ENCODE data around the gene KRABD2.
"Not testable (repeated sequence)": the region's sequence is repeated elsewhere in the genome, so short reads cannot be mapped to it uniquely, and the experiment has no call there.

Gene KRABD2

DNA sequence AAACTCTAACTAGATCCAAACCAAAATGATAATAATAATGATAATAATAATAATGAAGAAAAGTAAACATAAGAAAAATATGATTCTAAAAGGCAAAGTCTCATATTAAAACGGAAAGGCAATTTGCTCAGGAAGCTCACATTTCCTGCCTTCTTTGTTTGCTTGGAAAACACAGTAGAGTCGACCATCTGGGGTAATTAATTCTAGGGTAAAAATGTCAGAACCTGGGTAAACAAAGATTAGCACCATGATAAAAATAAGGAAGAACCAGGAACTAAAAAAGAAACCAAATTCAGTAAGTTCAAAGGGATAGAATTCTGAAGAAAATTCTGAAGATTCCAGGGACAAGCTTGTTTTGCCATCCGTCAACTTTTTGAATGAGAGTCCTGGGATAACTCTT lies 16.2 kb downstream of the KRABD2 start:
- no peak for DNase-seq

DNA sequence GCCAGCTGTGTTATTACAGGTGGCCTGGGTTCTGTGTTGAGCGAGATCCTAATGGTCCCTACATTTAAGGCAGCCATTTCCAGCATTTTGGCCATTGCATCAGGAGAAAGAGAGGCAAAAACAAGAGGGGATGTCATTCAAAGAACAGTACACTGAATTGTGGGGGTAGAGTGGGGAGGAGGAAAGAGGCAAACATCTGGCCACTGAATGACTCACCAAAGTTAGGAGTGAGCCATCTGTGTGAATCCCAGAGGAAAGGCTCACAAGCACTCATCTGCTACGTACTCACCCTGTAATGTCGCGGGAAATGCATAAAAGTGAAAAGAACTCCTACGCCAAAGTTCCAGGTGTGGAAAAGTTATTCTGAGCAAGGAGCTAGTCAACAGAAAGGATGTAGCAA lies 16.7 kb downstream of the KRABD2 start:
- no peak for DNase-seq

GRCh38 chr17:8357910-8358309 lies 18.6 kb downstream of the KRABD2 start:
- no peak for DNase-seq

DNA sequence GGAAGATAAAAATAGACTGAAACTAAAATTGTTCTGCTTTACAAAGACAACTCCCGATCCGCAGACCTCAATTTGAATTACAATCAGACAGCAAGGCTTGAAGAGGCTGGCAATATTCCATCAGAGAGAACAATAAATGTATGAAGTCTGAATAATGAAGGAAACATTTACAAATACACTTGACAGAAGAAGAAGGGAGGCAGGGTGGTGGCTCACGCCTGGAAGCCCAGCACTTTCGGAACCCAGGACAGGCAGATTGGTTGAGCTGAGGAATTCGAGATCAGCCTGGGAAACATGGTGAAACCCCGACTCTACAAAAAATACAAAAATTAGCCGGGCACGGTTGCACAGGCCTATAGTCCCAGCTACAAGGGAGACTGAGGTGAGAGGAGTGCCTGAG lies 22.3 kb downstream of the KRABD2 start:
- DNase-seq: no peak

- no peak for DNase-seq
Observed at GRCh38 chr17:8353736-8354135, 22.8 kb downstream of the KRABD2 start.

GRCh38 chr17:8350339-8350738 lies 26.2 kb downstream of the KRABD2 start:
- no peak for DNase-seq

DNA sequence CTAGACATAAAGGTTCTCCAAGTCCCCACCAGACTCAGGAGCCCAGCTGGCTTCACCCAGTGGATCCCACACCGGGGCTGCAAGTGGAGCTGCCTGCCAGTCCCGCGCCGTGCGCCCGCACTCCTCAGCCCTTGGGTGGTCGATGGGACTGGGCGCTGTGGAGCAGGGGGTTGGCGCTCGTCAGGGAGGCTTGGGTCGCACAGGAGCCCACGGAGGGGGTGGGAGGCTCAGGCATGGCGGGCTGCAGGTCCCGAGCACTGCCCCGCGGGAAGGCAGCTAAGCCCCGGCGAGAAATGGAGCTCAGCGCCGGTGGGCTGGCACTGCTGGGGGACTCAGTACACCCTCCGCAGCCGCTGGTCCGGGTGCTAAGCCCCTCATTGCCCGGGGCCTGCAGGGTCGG lies 29.5 kb downstream of the KRABD2 start:
- not testable (repeated sequence) for DNase-seq

DNA sequence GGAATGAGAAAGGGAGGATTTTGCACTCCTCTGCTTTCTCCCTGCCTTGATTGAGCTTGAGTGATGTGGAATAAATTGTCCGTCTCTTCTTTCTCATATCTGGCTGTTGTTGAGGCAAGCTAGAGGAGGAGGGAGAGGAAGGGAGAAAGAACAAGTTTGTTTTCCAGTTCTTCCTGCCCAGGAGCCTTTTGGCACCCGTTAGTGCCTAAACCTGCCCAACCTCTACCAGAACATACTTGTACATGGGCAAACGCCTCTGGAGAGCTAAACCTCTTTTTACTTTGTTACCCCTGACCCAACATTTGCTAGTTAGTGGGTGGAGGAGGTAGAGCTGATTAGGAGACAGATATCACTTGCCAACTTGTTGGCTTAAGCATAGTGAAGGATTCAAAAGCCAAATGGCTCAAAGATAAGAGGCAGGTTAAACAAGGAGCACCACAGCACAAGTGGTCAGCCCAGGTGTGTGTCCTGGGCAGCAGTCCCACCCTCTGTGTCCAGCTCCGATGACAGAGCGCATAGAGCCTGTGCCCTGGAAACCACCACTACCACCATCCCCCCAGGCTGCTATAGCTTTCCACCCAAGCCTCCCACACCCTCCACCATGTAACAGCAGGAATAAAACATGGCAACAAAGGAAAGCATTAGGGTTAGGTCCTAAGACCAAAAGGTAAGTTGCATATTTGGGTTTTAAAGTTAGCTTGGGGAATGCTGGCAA lies 30.4 kb downstream of the KRABD2 start:
- no peak for DNase-seq

DNA sequence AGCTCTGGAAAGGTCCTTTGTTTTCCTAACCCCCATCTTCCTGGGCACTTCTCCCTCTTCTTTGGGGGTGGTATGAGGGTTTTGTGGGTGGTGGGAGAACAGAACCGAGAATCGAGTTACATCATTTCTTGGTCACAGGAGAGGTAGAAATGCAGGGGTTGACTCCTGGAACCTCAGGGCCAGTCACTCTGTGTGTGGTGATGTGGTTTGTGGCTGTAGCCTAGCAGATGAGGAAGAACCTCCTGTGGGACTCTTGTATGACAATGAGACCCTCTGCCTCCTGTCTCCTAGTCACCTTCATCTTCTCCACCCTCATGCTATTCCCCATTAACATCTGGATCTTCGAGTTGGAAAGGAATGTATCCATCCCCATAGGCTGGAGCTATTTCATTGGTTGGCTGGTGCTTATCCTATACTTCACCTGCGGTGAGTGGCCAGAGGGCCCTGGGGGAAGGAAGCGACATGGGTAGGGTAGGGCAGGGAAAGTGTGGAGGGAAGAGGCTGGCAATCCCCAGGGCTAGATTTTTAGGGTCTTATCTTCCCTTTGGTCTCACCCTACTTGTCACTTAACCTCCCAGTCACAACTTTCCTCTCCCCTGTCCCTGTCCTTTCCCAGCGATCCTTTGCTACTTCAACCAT lies 31.3 kb downstream of the KRABD2 start:
- DNase-seq: no peak

- DNase-seq: no peak
Observed at GRCh38 chr17:8341456-8341855, 35.0 kb downstream of the KRABD2 start.

DNA sequence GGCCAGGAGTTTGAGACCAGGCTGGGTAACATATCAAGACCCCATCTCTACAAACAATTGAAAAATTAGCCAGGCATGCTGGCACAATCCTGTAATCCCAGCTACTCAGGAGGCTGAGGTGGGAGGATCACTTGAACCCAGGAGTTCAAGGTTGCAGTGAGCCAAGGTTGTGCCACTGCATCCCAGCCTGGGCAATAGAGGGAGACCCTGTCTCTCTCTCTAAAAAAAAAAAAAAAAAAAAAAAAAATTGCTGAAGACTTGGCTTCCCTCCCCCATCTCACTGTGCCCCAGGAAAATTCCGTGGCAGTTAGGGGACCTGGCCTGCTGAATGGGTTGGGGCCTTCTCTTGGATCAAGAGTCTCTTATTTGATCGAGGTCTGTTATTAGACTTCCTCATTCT lies 37.0 kb downstream of the KRABD2 start, which contains the start of gene ODF4:
TSS of gene ODF4 (plus strand) at position 301 of the 400 bp plus-strand sequence. CDS start 212 bp downstream, outside the sequence.
- DNase-seq: no peak

DNA sequence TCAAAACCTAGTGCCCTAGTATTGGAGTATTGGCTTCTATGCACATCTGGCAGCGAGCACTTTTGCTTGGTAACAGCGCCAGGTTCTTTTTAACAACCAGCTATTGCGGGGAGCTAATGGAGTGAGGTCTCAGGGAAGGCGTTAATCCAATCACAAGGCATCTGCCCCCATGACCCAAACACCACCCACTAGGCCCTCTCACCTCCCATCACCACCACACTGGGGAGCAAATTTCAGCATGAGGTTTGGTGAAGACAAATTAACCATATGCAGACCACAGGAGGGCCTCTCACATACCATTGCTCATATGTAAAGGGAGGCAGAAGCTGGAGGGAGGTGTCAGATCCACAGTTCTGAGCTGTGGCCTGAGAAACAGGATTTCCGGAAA lies 37.8 kb downstream of the KRABD2 start:
- DNase-seq: no peak

DNA sequence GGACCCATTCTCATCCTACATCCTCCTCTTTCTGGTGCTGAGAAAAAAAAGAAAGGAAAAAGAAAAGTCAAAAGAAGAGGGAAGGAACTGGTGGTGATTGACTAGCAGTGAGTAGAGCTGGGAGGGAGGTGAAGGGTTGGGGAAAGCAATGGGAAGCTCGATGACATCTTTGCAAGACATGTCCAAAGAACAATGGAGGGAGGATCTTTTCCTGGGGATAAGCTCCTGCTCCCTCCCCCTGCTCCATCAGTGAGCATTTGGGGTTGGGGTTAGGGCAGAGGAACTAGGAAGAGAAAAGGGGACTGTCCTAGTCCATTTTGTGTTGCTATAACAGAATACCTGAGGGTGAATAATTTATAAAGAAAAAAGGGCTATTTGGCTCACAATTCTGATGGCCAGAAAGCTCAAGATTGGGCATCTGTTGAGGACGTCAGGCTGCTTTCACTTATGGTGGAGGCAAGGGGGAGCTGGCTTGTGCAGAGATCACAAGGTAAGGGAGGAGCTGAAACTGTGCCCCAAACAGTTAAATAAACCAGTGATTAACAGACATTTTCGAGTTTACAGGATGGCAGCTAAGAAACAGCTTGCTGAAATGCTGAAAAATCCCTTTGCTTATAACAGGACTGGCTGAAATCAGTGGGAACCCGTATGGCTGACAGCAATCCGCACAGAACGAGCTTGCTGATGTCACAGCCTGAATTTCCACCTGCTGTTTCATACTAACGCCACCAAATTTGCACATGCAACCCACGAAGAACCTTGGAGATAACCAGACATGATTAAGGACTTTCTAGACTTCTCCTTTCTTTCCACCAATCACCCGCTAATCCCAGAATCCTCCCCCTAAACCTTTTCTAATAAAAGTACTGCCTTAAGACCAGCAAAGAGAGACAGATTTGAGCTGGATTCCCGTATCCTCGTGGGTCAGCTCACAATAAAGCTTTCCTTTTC lies 38.4 kb downstream of the KRABD2 start:
- DNase-seq: peak in 1 of 2 donors; percentile 18

DNA sequence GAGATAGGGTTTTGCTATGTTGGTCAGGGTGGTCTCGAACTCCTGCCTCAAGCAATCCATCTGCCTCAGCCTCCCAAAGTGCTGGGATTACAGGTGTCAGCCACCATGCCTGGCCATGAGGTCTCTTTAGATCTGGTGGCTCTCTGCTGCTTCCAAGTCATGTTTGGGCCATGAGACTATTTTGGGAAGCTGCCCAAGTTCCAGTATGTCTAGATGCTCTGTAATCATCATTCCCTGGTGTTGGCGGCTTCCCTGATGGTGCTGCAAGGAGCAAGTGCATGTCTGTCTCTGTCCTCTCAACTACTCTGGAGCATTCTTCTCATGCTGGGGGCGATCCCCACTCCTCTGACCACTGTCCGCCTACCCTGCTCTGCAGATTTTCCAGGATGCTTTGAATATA lies 43.2 kb downstream of the KRABD2 start:
- DNase-seq: no peak

DNA sequence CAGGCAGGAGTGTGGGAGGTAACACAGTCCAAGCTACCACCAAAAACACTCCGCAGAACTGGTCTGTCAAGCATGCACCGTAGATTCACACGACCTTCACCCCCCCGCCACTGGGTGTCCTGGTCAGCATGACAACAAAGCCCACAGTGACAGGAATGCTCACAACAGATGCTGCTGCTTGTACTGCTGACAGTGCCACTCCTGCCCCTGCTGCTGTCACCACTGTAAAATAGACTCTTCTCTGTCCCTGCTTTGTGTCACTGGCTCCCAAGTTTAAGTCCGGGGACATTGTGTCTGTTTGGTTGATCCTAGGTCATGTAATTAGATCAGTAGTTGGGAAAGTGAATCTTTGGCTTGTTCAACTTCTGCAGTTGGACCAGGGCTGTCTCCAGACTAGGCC lies 43.8 kb downstream of the KRABD2 start:
- no peak for DNase-seq

GRCh38 chr17:8332128-8332527 lies 44.4 kb downstream of the KRABD2 start:
- no peak for DNase-seq

DNA sequence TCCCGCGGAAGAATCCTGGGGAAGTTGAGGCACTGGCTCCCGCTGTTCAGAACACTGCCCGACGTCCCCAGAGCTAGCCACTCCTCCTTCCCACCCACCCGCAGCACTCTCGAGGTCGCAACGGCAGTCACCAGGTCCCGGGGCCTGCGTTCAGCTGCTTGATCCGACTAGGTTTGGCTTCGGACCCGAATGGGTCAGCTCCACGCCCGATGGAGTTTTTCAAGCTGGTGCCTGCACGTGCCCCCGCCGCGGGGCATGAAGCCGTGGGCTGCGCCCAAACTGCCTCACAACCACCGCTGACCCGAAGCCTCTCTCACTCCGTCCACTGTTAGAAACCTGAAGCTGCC lies 49.2 kb downstream of the KRABD2 start:
- no peak for DNase-seq
